T1000 (cell line): ENCODE results near the gene KCND1.
"Not testable (repeated sequence)": the region's sequence is repeated elsewhere in the genome, so short reads cannot be mapped to it uniquely, and the experiment has no call there.

Experiments
- DNase-seq: peaks from one replicate; lab custom pipeline; 2025; ENCODE audit warnings: mixed read lengths; lab: John Stamatoyannopoulos, UW

Gene KCND1

DNA sequence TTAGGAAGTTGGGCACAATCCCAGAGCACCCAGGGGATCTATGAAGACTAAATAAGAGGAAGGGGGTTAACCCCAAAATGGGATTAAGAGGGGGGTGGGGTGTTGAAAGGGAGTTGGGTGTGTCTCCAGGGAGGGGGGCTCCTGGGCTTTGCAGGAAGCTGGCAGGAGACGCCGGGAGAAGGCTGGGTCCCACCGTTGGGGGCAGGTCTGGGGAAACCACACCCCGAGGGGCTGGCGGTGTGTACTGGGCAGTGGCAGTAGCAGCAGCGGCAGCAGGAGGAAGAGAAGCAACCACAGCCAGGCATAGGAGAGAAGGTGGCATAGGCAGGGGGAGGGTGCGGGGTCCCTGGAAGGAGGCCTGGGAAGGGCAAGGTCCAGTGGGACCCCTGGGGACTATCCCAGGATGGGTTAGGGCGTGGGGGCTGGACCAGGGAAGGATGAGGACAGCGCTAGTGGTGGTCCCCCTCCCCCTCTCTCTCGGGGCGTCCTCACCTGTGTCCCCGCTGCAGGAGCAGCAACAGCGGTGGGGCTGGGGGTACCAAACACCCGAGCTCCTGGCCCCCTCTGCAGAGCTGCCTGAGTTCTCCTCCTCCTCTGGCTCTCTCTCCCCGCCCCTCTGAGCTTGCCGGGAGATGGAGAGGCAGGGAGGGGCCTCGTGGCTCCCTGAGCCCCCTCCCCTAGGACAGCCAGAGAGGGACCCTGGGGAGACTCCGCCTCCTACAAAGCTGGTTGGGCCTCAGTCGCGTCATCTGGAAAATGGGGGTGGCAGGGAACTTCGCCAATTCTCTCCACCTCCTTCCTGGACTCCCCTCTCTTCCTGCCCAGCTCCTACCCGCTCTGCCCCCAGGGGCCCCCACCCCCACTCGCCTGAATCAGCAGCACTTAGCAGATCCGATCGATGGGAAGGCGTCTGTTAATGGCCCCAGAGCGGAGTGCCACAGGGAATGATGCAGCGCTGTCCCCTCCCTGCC, at the start of gene KCND1:
Gene KCND1, minus strand, starts transcription at position 596 of the 971 bp plus-strand sequence. CDS start 1,573 bp downstream, outside the sequence.
- peak; percentile 71 for DNase-seq

DNA sequence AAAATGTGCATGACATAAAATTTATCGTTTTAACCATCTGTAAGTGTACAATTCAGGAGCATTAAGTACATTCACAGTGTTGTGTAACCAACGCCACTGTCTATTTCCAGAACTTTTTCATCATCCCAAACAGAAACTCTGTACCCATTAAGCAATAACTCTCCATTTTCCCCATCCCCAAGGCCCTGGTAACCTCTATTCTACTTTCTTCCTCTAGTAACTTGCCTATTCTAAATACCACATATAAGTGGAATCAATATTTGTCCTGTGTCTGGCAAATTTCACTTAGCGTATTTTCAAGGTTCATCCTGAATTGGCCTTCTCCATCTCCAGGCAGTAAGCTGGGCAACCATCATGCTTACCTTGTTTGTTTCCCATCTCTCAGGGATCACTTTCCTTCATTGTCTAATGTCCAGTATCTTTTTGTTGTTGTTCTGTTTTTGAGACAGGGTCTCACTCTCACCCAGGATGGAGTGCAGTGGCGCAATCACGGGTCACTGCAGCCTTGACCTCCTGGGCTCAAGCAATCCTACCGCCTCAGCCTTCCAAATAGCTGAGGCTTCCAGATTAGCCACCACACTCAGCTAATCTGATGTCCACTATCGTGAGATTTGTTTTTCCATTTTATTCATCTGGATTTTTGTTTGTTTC, 48.1 kb upstream of the KCND1 start:
- DNase-seq: no peak

DNA sequence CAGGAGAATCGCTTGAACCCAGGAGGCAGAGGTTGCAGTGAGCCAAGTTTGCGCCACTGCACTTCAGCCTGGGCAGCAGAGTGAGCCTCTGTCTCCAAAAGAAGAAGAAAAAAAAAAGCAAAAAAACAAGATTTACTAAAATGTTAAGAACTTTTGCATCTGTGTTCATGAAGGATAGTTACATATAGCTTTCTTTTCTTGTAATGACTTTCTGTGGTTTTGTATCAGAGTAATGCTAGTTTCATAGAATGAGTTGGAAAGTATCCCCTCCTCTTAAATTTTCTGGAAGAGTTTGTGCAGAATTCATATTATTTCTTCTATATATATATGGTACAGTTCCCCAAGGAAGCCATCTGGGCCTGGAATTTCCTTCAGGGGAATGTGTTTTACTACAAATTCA, 47.4 kb upstream of the KCND1 start:
- DNase-seq: no peak

DNA sequence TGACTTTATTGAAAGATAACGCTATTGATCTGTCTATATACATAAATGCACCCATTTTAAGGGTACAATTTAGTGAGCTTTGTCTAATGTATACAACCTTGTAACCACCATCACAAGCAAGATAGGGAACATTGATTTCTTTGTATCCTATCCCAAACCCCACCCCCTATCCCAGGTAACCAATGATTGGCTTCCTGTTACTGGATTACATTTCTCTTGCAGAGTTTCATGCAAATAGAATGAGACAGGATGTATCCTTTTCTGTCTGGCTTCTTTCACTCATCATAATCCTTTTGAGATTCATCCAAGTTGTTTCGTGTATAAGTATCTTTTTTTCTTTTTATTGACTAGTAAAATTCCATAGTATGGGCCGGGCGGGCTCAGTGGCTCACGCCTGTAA, 32.1 kb upstream of the KCND1 start:
- no peak for DNase-seq

DNA sequence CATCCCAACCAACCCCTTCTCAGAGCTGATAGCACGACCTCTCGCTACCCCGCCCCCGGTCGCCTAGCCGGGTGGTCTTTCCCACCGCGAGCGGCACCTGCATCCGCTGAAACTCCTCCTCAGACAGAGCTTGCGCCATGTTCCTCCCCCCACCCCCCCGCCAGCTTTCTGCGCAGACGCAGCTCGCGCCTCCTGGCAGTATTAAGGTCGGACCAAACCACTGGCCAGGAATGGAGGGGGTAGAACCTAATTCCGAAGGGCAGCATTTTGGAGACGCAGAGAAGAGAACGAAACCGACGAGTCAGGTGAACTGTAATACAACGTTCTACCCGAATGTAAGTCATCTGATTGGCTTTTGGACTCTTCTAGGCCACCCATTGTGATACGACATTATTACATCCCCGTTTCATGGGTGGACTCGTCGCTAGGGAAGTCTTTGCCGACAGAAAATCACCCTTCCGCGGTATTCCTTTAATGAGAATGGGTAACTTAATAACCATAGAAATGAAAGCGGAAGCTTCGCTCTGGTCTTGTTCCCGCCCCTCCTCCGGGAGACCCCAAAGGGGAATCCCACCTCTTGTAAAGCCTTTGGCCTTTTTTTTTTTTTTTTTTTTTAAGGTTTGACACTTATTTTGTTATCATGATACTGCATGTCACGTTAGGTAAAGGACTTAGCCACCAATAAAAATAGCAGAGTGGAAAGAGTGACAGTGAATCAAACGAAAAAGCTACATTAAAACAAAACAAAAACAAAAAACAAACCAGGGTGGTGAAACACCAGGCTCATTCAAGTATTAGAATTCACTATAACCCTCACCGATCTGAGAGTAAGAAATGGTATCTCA, 30.7 kb upstream of the KCND1 start, which contains the start of gene GRIPAP1:
Gene GRIPAP1, minus strand, starts transcription at position 174 of the 845 bp plus-strand sequence. Its CDS starts 35 bp downstream, at position 139.
- peak; percentile 88 for DNase-seq

DNA sequence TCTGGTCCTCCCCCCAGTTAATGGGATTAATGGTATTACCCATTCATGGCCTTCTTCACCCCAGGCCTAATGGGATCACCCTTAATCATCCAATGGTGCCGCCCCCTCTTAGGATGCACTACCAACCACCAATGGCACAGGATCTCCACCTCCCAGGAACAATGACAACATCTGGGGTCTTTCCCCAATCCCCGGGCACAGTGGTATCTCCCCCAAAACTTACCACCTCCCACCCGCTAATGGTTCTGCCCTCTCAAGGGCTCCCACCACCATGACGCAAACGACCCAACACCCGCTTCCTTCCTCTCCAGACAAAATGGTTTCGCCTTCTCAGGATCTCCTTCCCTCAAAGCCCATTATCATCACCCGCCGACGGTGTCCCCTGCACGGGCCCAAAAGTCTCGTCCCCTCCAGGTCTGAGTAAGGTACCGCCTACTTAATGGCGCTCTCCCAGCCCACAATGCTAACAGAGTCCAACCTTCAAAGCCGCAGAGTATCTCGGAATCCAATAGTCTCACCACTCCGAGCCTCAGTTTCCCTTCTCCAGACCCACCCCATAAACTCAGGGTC, 30.0 kb upstream of the KCND1 start:
- DNase-seq: peak; percentile 28

DNA sequence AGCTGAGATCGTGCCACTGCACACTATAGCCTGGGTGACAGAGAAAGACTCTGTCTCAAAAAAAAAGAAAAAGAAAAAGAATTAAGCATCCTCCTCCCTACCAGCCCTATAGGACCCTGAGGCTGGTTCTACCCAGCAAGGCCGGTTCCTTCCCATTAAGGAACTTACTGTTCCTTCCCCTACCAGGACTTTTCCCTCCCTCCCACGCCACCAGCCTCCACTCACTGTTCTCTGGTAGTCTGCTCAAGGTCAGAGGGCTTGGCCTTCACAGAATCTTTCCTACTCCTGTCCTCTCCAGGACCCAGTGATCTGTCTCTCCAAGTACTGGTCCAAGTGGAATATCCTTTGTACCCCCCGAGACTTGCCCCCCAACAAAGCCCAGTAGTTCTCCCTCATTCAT, 29.0 kb upstream of the KCND1 start:
- no peak for DNase-seq

DNA sequence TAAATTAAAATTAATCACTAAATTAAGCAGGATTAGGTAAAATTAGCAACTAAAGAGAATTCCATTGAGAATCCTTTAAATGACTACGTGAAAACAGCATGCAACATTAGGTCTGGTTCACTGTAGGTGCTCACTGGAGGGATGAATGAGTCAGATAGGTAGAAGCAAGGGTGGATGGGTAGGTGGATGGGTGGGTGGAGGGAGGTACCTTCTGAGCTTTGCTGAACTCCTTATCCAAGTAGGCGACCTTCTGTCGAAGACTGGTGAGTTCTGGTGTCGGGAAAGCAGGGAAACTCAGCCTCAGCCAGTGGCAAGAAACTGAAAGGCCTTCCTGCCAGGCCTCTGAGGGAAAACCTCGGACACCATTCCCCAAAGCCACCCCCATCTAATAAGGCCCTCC, 27.4 kb upstream of the KCND1 start:
- DNase-seq: no peak

DNA sequence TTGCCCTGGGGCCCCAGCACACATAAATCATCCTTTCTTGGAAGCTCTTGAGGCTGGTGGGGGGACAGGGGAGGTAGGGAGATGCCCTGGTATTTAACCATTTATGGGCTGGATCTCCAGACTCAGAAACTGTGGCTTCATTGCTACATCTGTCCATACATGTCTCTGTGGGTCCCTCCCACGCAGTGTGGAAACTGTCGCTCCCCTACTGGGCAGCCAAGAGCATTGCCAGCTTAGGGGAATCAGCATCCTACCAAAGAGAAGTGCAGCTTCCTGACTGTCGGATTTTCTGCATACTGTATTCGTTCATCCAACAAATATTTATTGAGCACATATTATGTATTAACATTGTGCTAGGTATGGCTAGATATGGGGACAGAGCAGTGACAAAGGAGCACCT, 26.7 kb upstream of the KCND1 start:
- DNase-seq: no peak

DNA sequence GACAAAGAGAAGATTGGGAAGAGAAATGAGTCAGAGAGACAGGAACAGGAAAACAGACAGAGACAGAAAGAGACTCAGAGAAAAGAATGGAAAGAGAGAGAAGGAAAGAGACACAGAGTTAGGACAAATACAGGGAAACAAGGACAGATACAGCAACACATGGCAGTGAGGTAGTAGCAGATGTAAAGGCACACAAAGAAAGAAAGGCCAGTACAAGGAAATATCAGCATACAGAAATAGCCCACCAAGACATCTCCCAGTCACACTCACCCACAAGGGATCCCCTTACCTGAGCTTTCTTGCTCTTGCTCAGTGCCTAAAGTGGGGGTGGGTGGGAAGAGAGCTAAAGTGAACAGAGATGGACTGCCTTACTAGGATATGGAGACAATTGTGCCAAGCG, 26.2 kb upstream of the KCND1 start:
- DNase-seq: no peak

DNA sequence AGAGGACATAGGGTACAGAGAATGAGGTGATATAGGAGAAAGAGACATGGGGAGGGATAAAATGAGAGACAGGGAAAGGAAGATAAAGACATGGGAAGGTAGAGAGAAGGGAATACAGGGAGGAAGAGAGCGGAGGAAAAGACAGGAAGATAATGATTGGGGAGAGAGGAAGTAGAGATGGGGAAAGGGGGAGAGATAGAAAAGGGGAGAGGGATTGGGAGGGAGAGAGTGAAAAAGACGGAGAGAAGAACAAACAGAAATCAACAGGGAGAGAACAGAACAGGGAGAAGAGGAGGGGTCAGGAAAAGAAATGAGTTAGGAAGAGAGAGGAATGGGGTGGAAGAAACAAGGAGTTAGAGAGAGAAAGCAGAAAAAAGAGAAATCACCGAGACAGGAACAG, 25.8 kb upstream of the KCND1 start:
- DNase-seq: no peak

DNA sequence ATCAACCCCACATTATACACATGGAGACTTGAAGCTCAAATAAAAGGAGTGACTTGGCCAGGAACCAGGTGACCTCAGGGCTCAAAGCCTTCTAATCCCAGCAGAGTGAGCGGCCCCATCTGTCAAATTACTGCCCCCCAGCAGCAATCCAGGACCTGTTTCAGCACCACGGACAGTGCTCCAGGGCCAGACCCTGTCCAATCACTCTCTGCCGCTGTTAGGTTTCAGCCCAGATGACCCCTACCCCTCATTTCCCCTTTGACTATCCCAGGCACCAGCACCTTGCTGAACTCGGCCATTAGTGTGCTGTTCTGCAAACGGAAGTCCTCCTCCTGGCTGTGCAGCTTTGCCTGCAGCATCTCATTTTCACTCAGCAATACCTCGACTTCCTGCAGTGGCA, 25.3 kb upstream of the KCND1 start:
- DNase-seq: no peak

DNA sequence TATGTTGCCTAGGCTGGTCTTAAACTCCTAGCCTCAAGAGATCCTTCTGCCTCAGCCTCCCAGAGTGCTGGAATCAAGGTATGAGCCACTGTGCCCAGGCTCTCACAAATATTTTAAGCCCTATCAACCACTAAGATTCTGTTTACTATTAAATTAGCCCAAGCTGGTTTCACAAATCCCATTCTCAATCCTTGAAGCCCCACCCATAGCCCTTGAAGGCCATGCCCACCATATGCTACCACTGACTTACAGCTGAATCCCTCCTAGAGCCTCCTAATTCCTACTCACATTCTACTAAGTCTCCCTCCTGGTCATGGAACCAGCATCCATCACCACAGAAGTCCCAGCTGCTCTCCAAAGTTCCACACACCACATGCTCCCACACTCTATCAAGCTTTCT, 20.7 kb upstream of the KCND1 start:
- DNase-seq: no peak

DNA sequence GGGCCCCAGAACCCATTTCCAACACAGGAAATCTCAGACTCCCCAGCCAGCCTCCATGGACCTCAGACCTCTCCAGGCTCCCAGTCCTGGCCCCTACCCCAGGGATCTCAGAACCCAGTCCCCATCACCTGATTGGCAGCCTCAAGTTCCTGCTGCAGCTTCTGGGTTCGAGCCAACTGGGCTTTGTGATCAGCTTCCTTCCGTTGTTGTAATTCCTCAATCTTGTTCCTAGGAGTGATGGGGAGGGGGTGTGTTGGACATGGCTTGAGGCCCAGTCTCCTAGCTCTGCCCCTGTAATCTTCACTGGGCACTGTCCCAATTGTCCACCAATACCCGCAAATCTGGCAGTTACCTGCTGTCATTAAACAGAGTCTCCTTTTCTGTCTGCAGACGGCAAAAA, 17.8 kb upstream of the KCND1 start:
- no peak for DNase-seq

DNA sequence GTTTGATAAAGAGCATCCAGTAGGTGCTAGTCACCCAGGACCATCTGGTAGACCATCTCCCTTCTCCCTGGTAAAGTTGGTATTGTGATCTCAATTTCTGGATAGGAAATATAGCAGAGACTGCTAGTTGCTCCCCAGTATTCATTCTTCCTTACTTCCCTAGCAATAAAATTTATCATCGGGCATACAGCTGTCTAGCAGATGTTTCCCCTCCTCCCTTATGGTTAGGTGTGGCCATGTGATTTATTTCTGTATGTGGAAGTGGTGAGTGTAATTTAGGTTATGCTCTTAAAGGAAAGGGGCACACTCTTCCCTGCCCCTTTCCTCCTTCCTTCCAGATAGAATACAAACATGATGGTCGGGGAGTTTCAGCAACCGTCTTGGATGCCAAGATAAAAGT, 12.3 kb upstream of the KCND1 start:
- DNase-seq: no peak

DNA sequence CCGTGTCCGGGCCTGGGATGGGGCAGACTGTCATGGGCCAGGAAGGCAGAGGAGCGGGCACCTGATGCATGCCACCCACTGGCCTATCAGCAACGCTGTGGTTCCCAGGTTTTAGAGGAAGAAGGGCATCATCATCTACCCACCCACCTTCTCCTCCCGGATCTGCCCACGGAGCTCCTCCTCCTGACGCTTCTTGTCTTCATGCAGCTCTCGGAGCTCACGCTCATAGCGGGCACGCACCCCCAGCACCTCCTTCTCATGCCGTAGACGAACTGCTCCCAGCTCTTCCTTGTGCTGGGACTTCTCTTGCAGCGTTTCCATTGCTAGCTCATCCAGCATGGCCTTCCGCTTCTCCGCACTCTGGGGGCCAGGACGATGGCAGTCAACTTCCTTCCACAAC, 11.4 kb upstream of the KCND1 start:
- DNase-seq: no peak

DNA sequence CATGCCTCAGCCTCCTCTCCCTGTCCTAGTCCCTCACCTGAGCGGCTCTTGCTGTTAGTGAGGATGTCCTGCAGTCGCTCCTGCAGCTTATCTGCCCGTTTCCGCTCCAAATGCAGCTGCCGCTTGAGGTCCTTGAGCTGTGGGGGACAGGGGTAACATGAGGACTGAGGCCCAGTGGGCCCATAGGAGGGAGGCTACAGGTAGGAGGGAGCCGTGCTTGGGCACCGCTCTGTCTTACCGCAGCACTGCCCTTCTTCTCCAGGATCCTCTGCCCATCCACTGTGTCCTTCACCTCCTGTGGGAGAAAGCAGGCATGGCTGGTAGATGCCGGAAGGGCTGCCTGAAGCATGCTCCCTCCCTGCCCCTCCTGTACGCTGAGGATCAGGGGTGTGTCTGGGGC, 9.5 kb upstream of the KCND1 start:
- DNase-seq: no peak

DNA sequence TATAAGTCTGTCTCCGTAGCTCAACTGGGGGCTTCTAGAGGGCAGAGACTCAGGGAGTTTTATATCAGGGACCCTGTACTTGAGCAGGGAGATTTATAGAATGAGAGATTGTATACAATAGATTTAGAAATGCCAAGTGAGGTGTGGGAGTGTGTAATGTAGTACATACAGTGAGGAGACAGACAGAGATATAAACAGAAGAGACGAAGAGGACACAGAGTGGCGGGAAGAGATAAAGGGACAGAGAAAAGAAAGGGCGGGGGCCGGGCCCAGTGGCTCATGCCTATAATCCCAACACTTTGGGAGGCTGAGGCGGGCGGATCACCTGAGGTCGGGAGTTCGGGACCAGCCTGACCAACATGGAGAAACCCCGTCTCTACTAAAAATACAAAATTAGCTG, 8.7 kb upstream of the KCND1 start:
- not testable (repeated sequence) for DNase-seq

DNA sequence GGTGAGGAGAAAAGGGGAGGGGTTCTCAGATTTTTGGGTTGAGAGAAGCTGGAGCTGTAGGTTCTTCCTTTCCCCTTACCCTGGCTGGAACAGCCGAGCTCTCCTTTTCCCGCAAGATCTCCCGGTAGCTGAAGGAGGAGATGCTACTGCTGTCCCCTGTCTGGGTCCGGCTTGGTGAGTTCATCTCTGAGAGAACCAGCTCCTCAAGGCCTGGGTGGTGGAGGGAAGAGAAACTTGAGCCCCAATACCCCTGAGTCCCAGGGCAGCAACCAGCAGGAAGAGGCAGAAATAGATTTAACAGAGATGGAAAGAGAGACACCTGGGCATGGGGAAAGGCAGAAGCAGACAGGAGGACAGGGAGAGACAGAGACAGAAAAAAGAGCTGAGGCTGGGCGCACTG, 6.6 kb upstream of the KCND1 start:
- DNase-seq: no peak

DNA sequence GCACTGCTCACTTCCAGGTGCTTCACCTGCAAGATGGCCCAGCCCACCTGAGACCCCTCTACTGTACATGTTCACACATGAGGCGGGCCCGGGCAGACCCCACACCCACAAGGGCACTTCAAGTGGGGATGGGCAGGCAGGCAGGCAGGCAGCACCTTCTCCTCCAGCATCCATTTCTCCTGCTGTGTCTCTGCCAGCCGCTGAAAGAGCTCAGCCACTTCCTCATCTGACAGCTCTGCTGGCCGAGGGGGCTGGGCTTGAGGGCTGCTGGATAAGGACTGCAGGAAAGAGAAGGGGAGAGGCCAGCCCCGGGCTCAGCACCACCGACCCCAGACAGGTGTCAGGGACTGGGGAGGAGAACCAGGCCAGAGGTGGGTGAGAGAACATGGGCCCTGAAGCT, 4.4 kb upstream of the KCND1 start:
- no peak for DNase-seq

DNA sequence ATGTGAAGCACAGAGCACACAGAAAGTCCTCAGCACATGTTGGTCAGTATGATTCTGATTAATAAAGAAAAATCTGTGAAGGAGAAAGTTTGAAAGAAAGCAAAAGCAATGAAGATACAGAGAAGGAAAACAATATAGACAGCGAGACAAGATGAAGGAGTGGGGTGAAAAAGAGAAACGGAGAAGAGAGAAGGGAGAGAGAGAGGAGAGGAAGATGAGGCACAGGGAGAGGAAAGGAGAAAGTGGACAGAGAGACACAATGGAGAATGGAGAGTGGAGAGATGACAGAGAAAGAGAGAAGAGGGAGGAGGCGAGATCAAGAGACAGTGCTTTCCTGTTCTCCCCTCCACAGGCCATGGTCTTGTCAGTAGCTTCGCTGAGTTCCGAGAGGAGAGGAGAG, 3.9 kb upstream of the KCND1 start:
- no peak for DNase-seq

DNA sequence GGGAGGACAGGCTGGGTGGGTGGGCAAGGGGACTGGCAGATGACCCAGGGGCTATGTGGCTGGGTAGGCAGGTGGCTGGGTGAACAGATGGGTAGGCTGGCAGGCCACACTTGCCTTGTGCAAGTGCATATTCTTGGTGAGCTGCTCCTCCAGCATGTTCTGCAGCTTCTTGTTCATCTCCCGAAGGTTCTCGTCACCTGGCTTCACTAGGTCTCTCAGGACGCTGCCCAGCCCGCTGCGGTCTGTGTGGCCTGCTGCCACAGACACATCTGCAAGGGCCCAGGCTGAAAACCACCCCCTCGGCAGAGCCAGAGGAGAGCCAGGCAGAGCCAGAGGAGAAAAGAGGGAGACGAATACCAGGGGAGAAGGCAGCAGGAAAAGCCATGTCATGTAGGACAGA, 3.4 kb upstream of the KCND1 start:
- DNase-seq: no peak
